SK-N-SH (cell line): ENCODE measurements around the gene PITPNB. TPM values are rescaled to one million over a fixed set of nuclear protein-coding genes. Genes with fewer than 3 reads are reported as not detected.

ENCODE experiments used
- CTCF ChIA-PET: fragments of 300-600, 350-600 bp; formaldehyde crosslinking; extraction: SDS; loops from one replicate; lab custom pipeline; 2021; lab: Yijun Ruan, JAX
- POLR2A ChIA-PET: fragments of 350-600 bp; sonication (Branson Sonifier 250); formaldehyde crosslinking; extraction: SDS; loops from one replicate; lab custom pipeline; 2020; ENCODE audit warnings: antibody characterized with exemption, inconsistent platforms; lab: Yijun Ruan, JAX
- DNase-seq: peaks from one replicate; pipeline ENCODE4 v3.0.0; 2012
- H2AFZ ChIP-seq: fragments of 200-600 bp; sonication (generic); 2 replicates; pipeline ENCODE4 v1.8.1; 2016; ENCODE audit warnings: antibody characterized with exemption, mild to moderate bottlenecking, low read depth
- H3F3A ChIP-seq: fragments of 200-600 bp; sonication (generic); replicated peaks from 2 replicates; pipeline ENCODE3; 2016; ENCODE audit warnings: antibody characterized with exemption, mild to moderate bottlenecking; ENCODE audit not compliant: insufficient read depth
- H3K27ac ChIP-seq, 2 experiments: fragments of 200-500 bp in 1 of 2; fragments of 200-600 bp in 1 of 2; sonication (Bioruptor generic) in 1 of 2; sonication (generic), shearing (Covaris generic) in 1 of 2; 2 replicates each; pipeline versions ENCODE4 v1.5.1 to v1.6.1; 2014 to 2016; ENCODE audit warnings: low read depth in 2 of 2, inconsistent platforms in 1 of 2, low read length in 1 of 2, mild to moderate bottlenecking in 1 of 2, mixed read lengths in 1 of 2
- H3K27me3 ChIP-seq: fragments of 200-600 bp; sonication (generic), shearing (Covaris generic); 2 replicates; pipeline ENCODE4 v1.6.1; 2016; ENCODE audit warnings: mixed run types; ENCODE audit not compliant: insufficient read depth
- H3K36me3 ChIP-seq, 2 experiments: fragments of 200-500 bp in 1 of 2; fragments of 200-600 bp in 1 of 2; sonication (Bioruptor generic) in 1 of 2; sonication (generic) in 1 of 2; replicated peaks in 1 of 2; 2 replicates each; pipeline versions ENCODE3 to v1.5.1; 2014 to 2016; ENCODE audit warnings: low read length in 1 of 2, mild to moderate bottlenecking in 1 of 2; ENCODE audit not compliant: insufficient read depth in 2 of 2, control insufficient read depth in 1 of 2
- H3K4me1 ChIP-seq, 2 experiments: fragments of 200-500 bp in 1 of 2; fragments of 200-600 bp in 1 of 2; sonication (Bioruptor generic) in 1 of 2; sonication (generic), shearing (Covaris generic) in 1 of 2; 2 replicates each; pipeline versions ENCODE4 v1.5.1 to v1.6.1; 2014 to 2016; ENCODE audit warnings: low read depth in 1 of 2, low read length in 1 of 2, mixed run types in 1 of 2; ENCODE audit not compliant: insufficient read depth in 2 of 2, control insufficient read depth in 1 of 2
- H3K4me2 ChIP-seq: fragments of 200-600 bp; sonication (generic), shearing (Covaris generic); 2 replicates; pipeline ENCODE4 v1.6.1; 2017; ENCODE audit warnings: mixed run types
- H3K4me3 ChIP-seq, 2 experiments: fragments of 200-500 bp in 1 of 2; fragments of 200-600 bp in 1 of 2; sonication (Bioruptor generic) in 1 of 2; sonication (generic), shearing (Covaris generic) in 1 of 2; 2 replicates each; pipeline versions ENCODE4 v1.5.1 to v1.8.1; 2014 to 2016; ENCODE audit warnings: low read depth in 2 of 2, inconsistent platforms in 1 of 2, low read length in 1 of 2, mild to moderate bottlenecking in 1 of 2, mixed read lengths in 1 of 2, moderate library complexity in 1 of 2
- H3K79me2 ChIP-seq: fragments of 200-600 bp; sonication (generic); 2 replicates; pipeline ENCODE4 v1.8.1; 2017; ENCODE audit warnings: mild to moderate bottlenecking; ENCODE audit not compliant: insufficient read depth
- H3K9ac ChIP-seq: fragments of 200-600 bp; sonication (generic); 2 replicates; pipeline ENCODE4 v1.6.1; 2017; ENCODE audit warnings: mixed run types
- H3K9me2 ChIP-seq: fragments of 200-600 bp; sonication (generic); 2 replicates; pipeline ENCODE4 v1.6.1; 2017; ENCODE audit warnings: mixed run types
- H3K9me3 ChIP-seq: fragments of 200-600 bp; sonication (generic); 2 replicates; pipeline ENCODE4 v1.6.1; 2017; ENCODE audit warnings: mixed run types, mild to moderate bottlenecking, moderate library complexity
- H4K20me1 ChIP-seq: fragments of 200-600 bp; sonication (generic); 2 replicates; pipeline ENCODE4 v1.6.1; 2017; ENCODE audit warnings: mild to moderate bottlenecking, mixed run types; ENCODE audit not compliant: insufficient read depth
- CTCF ChIP-seq: fragments of 200-600 bp; sonication (generic); IDR thresholded peaks from 2 replicates; pipeline ENCODE4 v1.6.1; 2017; ENCODE audit warnings: antibody characterized with exemption, mild to moderate bottlenecking, moderate library complexity
- ELF1 ChIP-seq: IDR thresholded peaks from 2 replicates; pipeline ENCODE4 v1.4.0; 2012
- FOSL2 ChIP-seq: IDR thresholded peaks from 2 replicates; pipeline ENCODE4 v1.4.0; 2012; ENCODE audit warnings: low read depth, mild to moderate bottlenecking, moderate library complexity, borderline replicate concordance
- FOXJ3 ChIP-seq: sonication (generic); formaldehyde crosslinking; IDR thresholded peaks from 2 replicates; pipeline ENCODE4 v1.5.1; 2020; ENCODE audit warnings: mild to moderate bottlenecking, missing genetic modification reagents
- FOXM1 ChIP-seq: IDR thresholded peaks from 2 replicates; pipeline ENCODE4 v1.4.0; 2012; ENCODE audit warnings: low read depth, mild to moderate bottlenecking
- GATA2 ChIP-seq: sonication (generic); formaldehyde crosslinking; IDR thresholded peaks from 2 replicates; pipeline ENCODE4 v1.5.0; 2020; ENCODE audit warnings: mild to moderate bottlenecking, missing genetic modification reagents
- MEF2A ChIP-seq: IDR thresholded peaks from 2 replicates; pipeline ENCODE4 v1.4.0; 2012; ENCODE audit warnings: low read depth, borderline replicate concordance
- NFIC ChIP-seq: IDR thresholded peaks from 2 replicates; pipeline ENCODE4 v1.4.0; 2012; ENCODE audit warnings: borderline replicate concordance
- RAD21 ChIP-seq: IDR thresholded peaks from 2 replicates; pipeline ENCODE4 v1.6.1; 2012; ENCODE audit warnings: mild to moderate bottlenecking, low read length
- RCOR1 ChIP-seq: fragments of 150-350 bp; IDR thresholded peaks from 2 replicates; pipeline ENCODE4 v1.6.1; 2017; ENCODE audit warnings: antibody characterized with exemption, low read length
- SIN3A ChIP-seq: IDR thresholded peaks from 2 replicates; pipeline ENCODE4 v1.6.1; 2012; ENCODE audit warnings: low read depth, mild to moderate bottlenecking, low read length, moderate library complexity, borderline replicate concordance
- TAF1 ChIP-seq: IDR thresholded peaks from 2 replicates; pipeline ENCODE4 v1.6.1; 2012; ENCODE audit warnings: low read depth, mild to moderate bottlenecking, low read length, moderate library complexity, borderline replicate concordance
- YY1 ChIP-seq: IDR thresholded peaks from 2 replicates; pipeline ENCODE4 v1.4.0; 2012; ENCODE audit warnings: low read depth, mild to moderate bottlenecking
- WGBS: methylation state at CpG from one replicate; pipeline ENCODE4 v1.1.6; 2017; ENCODE audit warnings: low lambda C conversion rate; 5-methylcytosine and 5-hydroxymethylcytosine counted together
- polyA plus RNA-seq, 3 experiments: library from polyadenylated mRNA; depleted of rRNA; stranded (reverse); fragments of >200 nt; gene quantifications; 2 replicates each; pipeline ENCODE4 v1.2.3, GENCODE V29; 2012
- TF ChIP-seq, protein P1 (sequence below): IDR thresholded peaks from 2 replicates; pipeline ENCODE4 v1.4.0; 2012; ENCODE audit warnings: low read depth
- TF ChIP-seq, protein P2 (sequence below): IDR thresholded peaks from 2 replicates; pipeline ENCODE4 v1.6.1; 2012; ENCODE audit warnings: mild to moderate bottlenecking, low read depth, low read length, moderate library complexity

PITPNB gene
- polyA plus RNA-seq, 1 of the 3 experiments (the other 2 are of a cell fraction), result 32.3 TPM

GRCh38 chr22:27883656-27884350 is 35.3 kb downstream of the PITPNB start:
- H3F3A ChIP-seq, result peaks cover 43% of the 10 kb centered on the region
- H3K9me2 ChIP-seq, result no peaks in the 10 kb centered on the region
- peaks cover 36 to 64% of the 10 kb centered on the region in 2 experiments for H3K36me3 ChIP-seq
- WGBS, result 91% methylated on average over 5 of the region's 5 CpGs
- H3K4me2 ChIP-seq, result no peak overlapping the region
- ChIA-PET CTCF (interaction anchor here (1.0 to 30.2 kb wide), 5 partner anchors 9 to 122 kb away, joined by 3 to 630 read pairs (median 6); partner anchors contain the start of gene PITPNB), POLR2A (no interaction called here)
- no peak for DNase-seq
- H3K4me3 ChIP-seq, result no peak overlapping the region
- peak overlapping the region in 1 of 2 experiments; percentile 24; a peak in 2 of 4 replicates for H3K27ac ChIP-seq
- H3K27me3 ChIP-seq, result no peaks in the 10 kb centered on the region
- peaks cover 45% of the 10 kb centered on the region for H3K79me2 ChIP-seq
- no peaks in the 10 kb centered on the region for H3K9me3 ChIP-seq
- H3K4me1 ChIP-seq, result peaks cover 9 to 39% of the 10 kb centered on the region in 2 experiments
- peaks cover 50% of the 10 kb centered on the region for H4K20me1 ChIP-seq
- no peak overlapping the region for H2AFZ ChIP-seq
- TF ChIP-seq FOXM1 (no peak), ELF1 (no peak), FOSL2 (no peak), RCOR1 (no peak), SIN3A (no peak), CTCF (no peak), TAF1 (no peak), NFIC (no peak), YY1 (no peak), RAD21 (no peak), GATA2 (CRISPR knock-in tag) (no peak), FOXJ3 (no peak), MEF2A (no peak)
- TF ChIP-seq, protein P1, sequence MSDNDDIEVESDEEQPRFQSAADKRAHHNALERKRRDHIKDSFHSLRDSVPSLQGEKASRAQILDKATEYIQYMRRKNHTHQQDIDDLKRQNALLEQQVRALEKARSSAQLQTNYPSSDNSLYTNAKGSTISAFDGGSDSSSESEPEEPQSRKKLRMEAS, result no peak
- TF ChIP-seq, protein P2, sequence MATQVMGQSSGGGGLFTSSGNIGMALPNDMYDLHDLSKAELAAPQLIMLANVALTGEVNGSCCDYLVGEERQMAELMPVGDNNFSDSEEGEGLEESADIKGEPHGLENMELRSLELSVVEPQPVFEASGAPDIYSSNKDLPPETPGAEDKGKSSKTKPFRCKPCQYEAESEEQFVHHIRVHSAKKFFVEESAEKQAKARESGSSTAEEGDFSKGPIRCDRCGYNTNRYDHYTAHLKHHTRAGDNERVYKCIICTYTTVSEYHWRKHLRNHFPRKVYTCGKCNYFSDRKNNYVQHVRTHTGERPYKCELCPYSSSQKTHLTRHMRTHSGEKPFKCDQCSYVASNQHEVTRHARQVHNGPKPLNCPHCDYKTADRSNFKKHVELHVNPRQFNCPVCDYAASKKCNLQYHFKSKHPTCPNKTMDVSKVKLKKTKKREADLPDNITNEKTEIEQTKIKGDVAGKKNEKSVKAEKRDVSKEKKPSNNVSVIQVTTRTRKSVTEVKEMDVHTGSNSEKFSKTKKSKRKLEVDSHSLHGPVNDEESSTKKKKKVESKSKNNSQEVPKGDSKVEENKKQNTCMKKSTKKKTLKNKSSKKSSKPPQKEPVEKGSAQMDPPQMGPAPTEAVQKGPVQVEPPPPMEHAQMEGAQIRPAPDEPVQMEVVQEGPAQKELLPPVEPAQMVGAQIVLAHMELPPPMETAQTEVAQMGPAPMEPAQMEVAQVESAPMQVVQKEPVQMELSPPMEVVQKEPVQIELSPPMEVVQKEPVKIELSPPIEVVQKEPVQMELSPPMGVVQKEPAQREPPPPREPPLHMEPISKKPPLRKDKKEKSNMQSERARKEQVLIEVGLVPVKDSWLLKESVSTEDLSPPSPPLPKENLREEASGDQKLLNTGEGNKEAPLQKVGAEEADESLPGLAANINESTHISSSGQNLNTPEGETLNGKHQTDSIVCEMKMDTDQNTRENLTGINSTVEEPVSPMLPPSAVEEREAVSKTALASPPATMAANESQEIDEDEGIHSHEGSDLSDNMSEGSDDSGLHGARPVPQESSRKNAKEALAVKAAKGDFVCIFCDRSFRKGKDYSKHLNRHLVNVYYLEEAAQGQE, result no peak
- no peak overlapping the region for H3K9ac ChIP-seq
